A549 (cell line): ENCODE measurements around the gene MAGEF1. TPM values are rescaled to one million over a fixed set of nuclear protein-coding genes. Genes with fewer than 3 reads are reported as not detected.

ENCODE experiments used
- ATAC-seq, 2 experiments: fragments of 200-7000 bp in 1 of 2; fragments of >200 bp in 1 of 2; cut with Nextera tagmentation in 1 of 2; cut with Tn5 transposase in 1 of 2; 3 replicates each; pipeline versions ENCODE4 v1.8.0 to v1.9.1; 2018 to 2020; ENCODE audit warnings: mild to moderate bottlenecking in 1 of 2, moderate library complexity in 1 of 2
- CTCF ChIA-PET: fragments of 300-600 bp; sonication (Branson Sonifier 250); formaldehyde crosslinking; extraction: SDS; loops from one replicate; lab custom pipeline; 2021; ENCODE audit warnings: antibody characterized with exemption, inconsistent platforms; lab: Yijun Ruan, JAX
- POLR2A ChIA-PET: fragments of 350-600 bp; formaldehyde crosslinking; extraction: SDS; loops from one replicate; lab custom pipeline; 2021; ENCODE audit warnings: antibody characterized with exemption, inconsistent platforms; lab: Yijun Ruan, JAX
- DNase-seq, 2 experiments: peaks; one replicate each; pipeline versions ENCODE4 v3.0.0 to v3.0.0-alpha.2; 2011 to 2016; ENCODE audit warnings: low read depth in 1 of 2, low spot score in 1 of 2
- FAIRE-seq: peaks from 2 replicates; lab custom pipeline; 2011; peaks lifted over from hg19 to GRCh38; lab: Jason Lieb, UNC
- H3K27ac ChIP-seq, 2 experiments: fragments of >200 bp; sonication (Bioruptor Twin); formaldehyde crosslinking; 3 replicates each; pipeline ENCODE4 v1.5.1; 2016 to 2017
- H3K4me1 ChIP-seq: fragments of >200 bp; sonication (Bioruptor Twin); formaldehyde crosslinking; 3 replicates; pipeline ENCODE4 v1.6.1; 2016
- H3K4me2 ChIP-seq: fragments of >200 bp; sonication (Bioruptor Twin); formaldehyde crosslinking; 3 replicates; pipeline ENCODE4 v1.6.1; 2016
- H3K4me3 ChIP-seq: fragments of >200 bp; sonication (Bioruptor Twin); formaldehyde crosslinking; 3 replicates; pipeline ENCODE4 v1.5.1; 2016
- H3K9me3 ChIP-seq: fragments of >200 bp; sonication (Bioruptor Twin); formaldehyde crosslinking; 3 replicates; pipeline ENCODE4 v1.6.1; 2016
- BCL3 ChIP-seq: fragments of >200 bp; sonication (Bioruptor Twin); formaldehyde crosslinking; IDR thresholded peaks from 3 replicates; pipeline ENCODE4 v1.6.1; 2016
- BHLHE40 ChIP-seq: IDR thresholded peaks from 2 replicates; pipeline ENCODE4 v1.6.1; 2012; ENCODE audit warnings: low read depth, low read length, inconsistent platforms
- E2F6 ChIP-seq: IDR thresholded peaks from 2 replicates; pipeline ENCODE4 v1.6.1; 2012; ENCODE audit warnings: low read depth, borderline replicate concordance
- ELK1 ChIP-seq: fragments of 150-350 bp; IDR thresholded peaks from 2 replicates; pipeline ENCODE4 v1.6.1; 2014; ENCODE audit warnings: low read depth, mild to moderate bottlenecking, low read length
- ESRRA ChIP-seq: fragments of 150-350 bp; IDR thresholded peaks from 2 replicates; pipeline ENCODE4 v1.6.1; 2014; ENCODE audit warnings: mild to moderate bottlenecking, low read length, borderline replicate concordance
- FOSB ChIP-seq: fragments of 250-450 bp; sonication (Bioruptor Pico); IDR thresholded peaks from 2 replicates; pipeline ENCODE4 v1.5.0; 2020; ENCODE audit warnings: mild to moderate bottlenecking, moderate library complexity
- FOXS1 ChIP-seq: fragments of 250-450 bp; sonication (Bioruptor Pico); IDR thresholded peaks from 2 replicates; pipeline ENCODE4 v1.5.0; 2020; ENCODE audit warnings: mild to moderate bottlenecking, moderate library complexity
- HOXB13 ChIP-seq: fragments of 250-450 bp; sonication (Bioruptor Pico); IDR thresholded peaks from 2 replicates; pipeline ENCODE4 v1.5.0; 2020; ENCODE audit warnings: low read depth, mild to moderate bottlenecking, moderate library complexity
- HOXB5 ChIP-seq: fragments of 250-450 bp; sonication (Bioruptor Pico); IDR thresholded peaks from 2 replicates; pipeline ENCODE4 v1.5.0; 2020; ENCODE audit warnings: mild to moderate bottlenecking, moderate library complexity
- JUNB ChIP-seq: fragments of >200 bp; sonication (Bioruptor Twin); formaldehyde crosslinking; IDR thresholded peaks from 2 replicates; pipeline ENCODE4 v1.6.1; 2016
- KDM1A ChIP-seq: fragments of 200-600 bp; sonication (generic); IDR thresholded peaks from 2 replicates; pipeline ENCODE4 v1.6.1; 2016; ENCODE audit warnings: low read depth, mild to moderate bottlenecking
- MAFK ChIP-seq: fragments of 450-650 bp; IDR thresholded peaks from 2 replicates; pipeline ENCODE4 v1.6.1; 2014; ENCODE audit not compliant: partially characterized antibody
- MAX ChIP-seq: IDR thresholded peaks from 2 replicates; pipeline ENCODE4 v1.6.1; 2012
- NR3C1 ChIP-seq: fragments of >200 bp; sonication (Bioruptor Twin); formaldehyde crosslinking; IDR thresholded peaks from 3 replicates; pipeline ENCODE4 v1.6.1; 2017
- PBX3 ChIP-seq: IDR thresholded peaks from 2 replicates; pipeline ENCODE4 v1.6.1; 2012
- PHF8 ChIP-seq: fragments of 200-600 bp; sonication (generic); IDR thresholded peaks from 2 replicates; pipeline ENCODE4 v1.6.1; 2016; ENCODE audit warnings: low read depth, mild to moderate bottlenecking, antibody characterized with exemption, moderate library complexity, borderline replicate concordance
- RARB ChIP-seq: fragments of 250-450 bp; sonication (Bioruptor Pico); IDR thresholded peaks from 2 replicates; pipeline ENCODE4 v1.8.0; 2021; ENCODE audit warnings: mild to moderate bottlenecking, moderate library complexity
- REST ChIP-seq: fragments of 200-600 bp; sonication (generic); IDR thresholded peaks from 2 replicates; pipeline ENCODE4 v1.6.1; 2016; ENCODE audit warnings: antibody characterized with exemption, mild to moderate bottlenecking, moderate library complexity
- USF2 ChIP-seq: fragments of 450-650 bp; IDR thresholded peaks from 2 replicates; pipeline ENCODE4 v1.6.1; 2014; ENCODE audit warnings: antibody characterized with exemption
- ZNF302 ChIP-seq: fragments of 250-450 bp; sonication (Bioruptor Pico); IDR thresholded peaks from 2 replicates; pipeline ENCODE4 v1.9.0; 2021; ENCODE audit warnings: inconsistent platforms, mild to moderate bottlenecking, moderate library complexity
- ZSCAN20 ChIP-seq: fragments of 250-450 bp; sonication (Bioruptor Pico); IDR thresholded peaks from 2 replicates; pipeline ENCODE4 v1.8.0; 2022; ENCODE audit warnings: mild to moderate bottlenecking, moderate library complexity
- WGBS: methylation state at CpG from one replicate; pipeline ENCODE4 v1.1.6; 2017; ENCODE audit errors: missing lambda C conversion rate; 5-methylcytosine and 5-hydroxymethylcytosine counted together
- polyA plus RNA-seq, 4 experiments: library from polyadenylated mRNA; depleted of rRNA in 3 of 4; stranded (reverse); fragments of >200 nt; fragmentation: RNase III in 1 of 4; extraction: RNeasy Plus Mini Kit Qiagen cat#74134 plus additional on column Dnase treatment in 1 of 4; gene quantifications; 2 replicates in 3 of 4; 3 replicates in 1 of 4; pipeline ENCODE4 v1.2.3, GENCODE V29; 2011 to 2017

Gene MAGEF1
- polyA plus RNA-seq, 2 of the 4 experiments (the other 2 are of a cell fraction) = 19.6 to 30.8 TPM

- TF ChIP-seq PBX3 (no peak), MAFK (no peak), KDM1A (no peak), ZSCAN20 (no peak), ZNF302 (CRISPR knock-in tag) (no peak), RARB (no peak)
These were observed 17.7 kb downstream of the MAGEF1 start (continued) for GRCh38 chr3:184694133-184694665.

GRCh38 chr3:184693011-184693975 lies 18.6 kb downstream of the MAGEF1 start:
- WGBS = 67% methylated on average over 16 of the region's 16 CpGs
- Histone ChIP-seq H3K27ac (no peak overlapping the region), H3K9me3 (no peaks in the 10 kb centered on the region), H3K4me2 (no peak overlapping the region), H3K4me3 (no peak overlapping the region), H3K4me1 (no peaks in the 10 kb centered on the region)
- CTCF ChIA-PET = interaction anchor here (0.8 kb wide), 1 partner anchor 51 kb away, joined by 4 read pairs; no protein-coding TSS in a partner anchor
- DNase-seq (no peak), ATAC-seq (no peak), FAIRE-seq (no peak)
- POLR2A ChIA-PET = no interaction called here
- TF ChIP-seq NR3C1 (no peak), HOXB5 (no peak), ELK1 (no peak), USF2 (no peak), PHF8 (no peak), ESRRA (no peak), BCL3 (no peak), FOXS1 (no peak), FOSB (CRISPR knock-in tag) (no peak), REST (no peak), BHLHE40 (no peak), E2F6 (no peak), MAX (no peak), JUNB (no peak), HOXB13 (CRISPR knock-in tag) (no peak)
